NCI-H748 treated with DMSO at 0.1 percent for 48 hours (cell line): ENCODE results near the gene ERCC6L2.

Experiments
- DNase-seq: peaks from one replicate; lab custom pipeline; 2025; lab: John Stamatoyannopoulos, UW

ERCC6L2 gene

DNA sequence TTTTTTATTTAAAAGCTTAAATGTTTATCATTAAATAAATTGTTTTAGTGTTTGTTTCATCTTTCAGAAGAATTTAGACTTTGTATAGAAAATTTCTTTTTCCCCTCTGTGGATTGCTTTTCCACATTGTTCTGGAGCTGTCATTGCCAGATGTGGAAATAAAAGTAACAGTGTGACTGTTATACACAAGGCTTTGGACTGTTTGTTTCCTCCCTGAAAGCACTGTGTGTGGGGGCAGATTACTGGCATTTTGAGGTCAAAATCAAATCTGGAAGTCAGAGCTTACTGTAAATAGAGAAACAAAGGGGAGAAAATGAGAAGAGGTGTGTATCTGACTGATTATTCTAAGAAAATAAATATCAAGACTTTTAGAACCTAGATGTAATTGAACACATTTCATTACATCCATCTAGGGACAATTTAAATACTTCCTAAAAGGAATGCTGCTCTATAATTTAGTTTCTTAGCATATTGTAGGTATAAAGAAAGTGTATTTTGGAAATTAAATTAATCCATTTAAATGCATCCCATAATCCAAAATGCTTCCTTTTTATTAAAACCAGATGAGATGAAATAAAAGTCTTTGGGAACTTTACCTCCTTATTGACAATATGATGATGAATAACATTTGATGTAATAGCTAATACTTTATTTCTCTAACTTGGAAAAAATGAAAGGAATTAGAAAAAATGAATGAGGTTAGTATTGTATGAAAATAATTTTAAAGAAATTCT, 51.9 kb downstream of the ERCC6L2 start:
- DNase-seq: no peak

DNA sequence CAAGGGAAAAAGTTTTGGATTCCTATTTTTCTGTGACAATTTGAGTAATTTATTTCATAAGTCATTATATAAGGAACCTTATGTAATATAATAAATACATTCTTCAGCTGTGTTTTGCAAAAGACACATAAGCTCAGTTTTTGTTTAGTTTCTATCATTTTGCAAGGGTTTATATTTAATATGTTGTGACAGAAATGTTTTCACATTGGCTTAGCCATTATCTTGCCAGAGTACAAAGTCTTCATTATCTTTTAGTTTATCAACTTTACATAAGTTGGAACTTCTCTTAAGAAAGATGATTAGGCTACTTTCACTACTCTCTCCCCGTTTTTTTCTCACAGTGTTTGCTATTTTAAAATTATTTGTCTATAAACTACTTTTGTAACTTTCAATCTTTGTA, 54.8 kb downstream of the ERCC6L2 start:
- DNase-seq: no peak

- no peak for DNase-seq
Measured at GRCh38 chr9:95935861-95936578, 60.5 kb downstream of the ERCC6L2 start.

- no peak for DNase-seq
Measured at GRCh38 chr9:95936579-95937075, 61.1 kb downstream of the ERCC6L2 start.

GRCh38 chr9:95937131-95937530, 61.6 kb downstream of the ERCC6L2 start:
- no peak for DNase-seq

GRCh38 chr9:95938724-95939123, 63.2 kb downstream of the ERCC6L2 start:
- no peak for DNase-seq

- DNase-seq: no peak
Measured at GRCh38 chr9:95939472-95939871, 64.0 kb downstream of the ERCC6L2 start.

GRCh38 chr9:95940265-95940664, 64.8 kb downstream of the ERCC6L2 start:
- no peak for DNase-seq

DNA sequence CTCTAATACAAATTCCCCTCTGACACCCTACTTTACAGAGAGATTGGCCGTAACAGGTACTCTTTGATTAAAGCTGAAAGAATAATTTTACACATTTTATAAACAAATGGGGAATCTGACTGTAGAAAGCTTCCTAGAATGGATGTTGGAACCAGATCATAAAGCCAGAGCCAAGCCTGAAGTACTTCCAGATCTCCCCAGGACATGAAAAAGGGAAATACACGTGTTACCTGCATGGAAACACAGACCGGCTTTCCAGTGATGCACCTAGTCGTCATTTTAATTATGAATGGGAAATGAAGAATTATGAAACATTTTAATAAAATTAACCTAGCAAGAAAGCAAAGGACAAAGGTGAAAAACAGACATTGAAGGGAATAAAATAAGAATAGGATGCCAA, 66.5 kb downstream of the ERCC6L2 start:
- no peak for DNase-seq

- no peak for DNase-seq
Measured at GRCh38 chr9:95947118-95947517, 71.6 kb downstream of the ERCC6L2 start.

DNA sequence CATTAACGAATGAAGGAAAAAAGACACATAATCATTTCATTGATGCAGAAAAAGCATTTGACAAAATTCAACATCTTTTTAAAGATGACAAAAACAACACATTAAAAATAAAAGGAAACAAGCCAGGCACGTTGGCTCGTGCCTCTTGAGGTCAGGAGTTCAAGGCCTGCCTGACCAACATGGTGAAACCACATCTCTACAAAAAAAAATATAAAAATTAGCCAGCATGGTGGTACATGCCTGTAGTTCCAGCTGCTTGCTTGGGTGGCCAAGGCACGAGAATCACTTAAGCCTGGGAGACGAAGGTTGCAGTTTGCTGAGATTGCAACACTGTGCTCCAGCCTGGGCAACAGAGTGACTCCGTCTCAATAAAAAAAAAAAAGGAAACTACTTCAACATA, 77.0 kb downstream of the ERCC6L2 start:
- DNase-seq: no peak

- no peak for DNase-seq
Measured at GRCh38 chr9:95953986-95954385, 78.5 kb downstream of the ERCC6L2 start.

DNA sequence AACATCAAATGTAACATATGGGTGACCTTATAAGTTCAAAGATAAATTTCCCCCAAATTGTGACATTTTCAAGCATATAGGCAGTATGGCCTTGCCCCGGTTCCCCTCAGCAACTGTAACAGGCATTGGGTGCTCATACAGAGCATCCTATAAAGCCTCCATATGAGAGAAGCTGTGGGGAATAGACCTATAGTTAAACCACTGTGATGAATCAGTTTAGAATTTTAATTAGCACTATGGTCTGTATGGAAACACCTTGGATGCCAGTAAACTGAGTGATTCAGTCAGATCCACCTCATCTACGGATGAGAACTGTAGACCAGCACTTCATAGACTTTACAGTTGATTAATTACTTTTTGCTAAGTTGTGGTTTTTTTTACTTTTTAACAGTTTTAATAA, 79.4 kb downstream of the ERCC6L2 start:
- DNase-seq: no peak

DNA sequence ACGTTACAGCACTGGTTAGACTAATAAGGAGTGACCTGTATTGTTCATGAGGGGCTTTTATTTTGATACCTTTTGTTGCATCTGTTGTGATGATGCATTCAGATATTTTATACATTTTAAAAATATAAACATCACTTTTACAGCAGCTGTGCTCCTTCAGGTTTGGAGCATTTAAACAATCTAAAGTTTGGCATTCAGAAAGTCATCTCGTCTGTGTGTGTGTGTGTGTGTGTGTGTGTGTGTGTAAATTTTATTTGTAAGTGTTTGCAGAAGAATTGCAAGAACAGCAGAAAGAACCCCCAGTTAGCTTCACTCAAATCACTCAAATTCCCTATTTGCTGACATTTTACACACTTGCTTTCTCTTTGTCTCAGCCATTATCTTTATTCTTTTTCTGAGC, 87.4 kb downstream of the ERCC6L2 start:
- DNase-seq: no peak

DNA sequence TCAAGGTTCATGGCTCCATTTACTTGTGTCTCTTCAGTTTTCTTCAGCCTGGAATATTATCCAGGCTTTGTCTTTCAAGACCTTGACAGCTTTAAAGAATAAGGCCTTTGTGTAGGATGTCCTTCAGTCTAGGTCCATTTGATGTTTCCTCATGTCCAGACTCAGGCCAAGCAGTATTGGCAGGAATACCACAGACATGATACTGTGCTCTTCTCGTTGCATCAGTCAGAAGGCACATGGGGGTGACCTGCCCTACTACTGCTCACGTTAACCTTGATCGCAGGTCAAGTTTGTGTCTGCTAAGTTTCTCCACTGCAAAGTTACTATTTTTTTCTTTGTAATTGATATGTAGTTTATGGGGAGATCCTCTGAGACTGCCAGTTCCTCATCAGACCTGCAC, 88.2 kb downstream of the ERCC6L2 start:
- no peak for DNase-seq

DNA sequence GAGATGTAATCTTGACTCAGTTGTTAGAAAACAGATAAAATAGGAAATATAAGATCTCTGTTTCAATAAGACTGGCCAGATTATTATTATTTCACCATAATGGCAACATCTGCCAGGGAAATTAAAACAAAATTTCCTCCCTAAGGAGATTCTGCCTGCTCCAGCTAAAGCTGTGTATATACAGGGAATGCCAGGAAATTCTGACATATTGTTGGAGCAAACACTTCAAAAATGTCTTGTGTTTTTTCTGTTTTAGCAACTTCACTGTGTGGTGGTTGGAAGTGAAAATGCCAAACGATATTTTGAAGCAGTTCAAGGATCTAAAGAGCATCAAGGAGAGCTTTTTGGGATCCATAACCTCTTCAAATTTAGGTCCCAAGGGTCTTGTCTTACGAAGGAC, 90.8 kb downstream of the ERCC6L2 start:
- no peak for DNase-seq

DNA sequence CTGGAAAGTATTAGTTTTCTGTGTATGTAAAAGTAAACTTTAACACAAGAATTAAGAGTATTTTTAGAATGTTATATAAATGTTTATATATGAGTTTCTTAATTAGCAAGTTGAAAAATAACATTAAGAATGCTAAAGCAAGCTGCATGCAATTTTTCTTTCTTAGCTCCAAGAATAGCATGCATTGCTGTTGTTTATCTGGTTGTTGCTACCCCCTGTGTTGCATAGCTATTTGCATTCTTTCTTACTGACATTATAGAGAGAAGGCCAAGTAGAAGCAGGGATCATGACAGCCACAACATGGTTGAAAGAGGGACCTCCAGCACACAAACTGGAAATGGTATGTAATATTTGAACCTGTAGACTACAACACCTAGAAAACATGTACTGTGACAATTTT, 94.8 kb downstream of the ERCC6L2 start:
- no peak for DNase-seq

GRCh38 chr9:95971815-95972214, 96.3 kb downstream of the ERCC6L2 start:
- no peak for DNase-seq

DNA sequence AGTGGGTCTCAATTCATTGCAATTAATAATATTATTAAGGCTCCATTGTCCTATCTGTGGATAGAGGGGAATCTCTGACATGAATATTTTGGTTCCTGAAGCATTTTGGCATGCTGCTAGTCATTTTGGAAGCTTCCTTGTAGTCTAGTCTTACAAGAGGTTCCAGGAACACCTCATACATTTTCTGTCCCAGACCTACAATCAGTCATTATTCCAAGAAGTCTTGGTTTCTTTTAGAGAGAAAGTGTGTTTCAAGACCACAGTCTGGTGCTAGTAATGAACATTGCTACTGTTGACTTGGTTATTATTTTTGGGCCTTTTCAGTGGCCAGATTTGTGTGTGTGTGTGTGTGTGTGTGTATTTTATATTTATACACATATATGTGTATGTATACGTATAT, 98.9 kb downstream of the ERCC6L2 start:
- DNase-seq: no peak

DNA sequence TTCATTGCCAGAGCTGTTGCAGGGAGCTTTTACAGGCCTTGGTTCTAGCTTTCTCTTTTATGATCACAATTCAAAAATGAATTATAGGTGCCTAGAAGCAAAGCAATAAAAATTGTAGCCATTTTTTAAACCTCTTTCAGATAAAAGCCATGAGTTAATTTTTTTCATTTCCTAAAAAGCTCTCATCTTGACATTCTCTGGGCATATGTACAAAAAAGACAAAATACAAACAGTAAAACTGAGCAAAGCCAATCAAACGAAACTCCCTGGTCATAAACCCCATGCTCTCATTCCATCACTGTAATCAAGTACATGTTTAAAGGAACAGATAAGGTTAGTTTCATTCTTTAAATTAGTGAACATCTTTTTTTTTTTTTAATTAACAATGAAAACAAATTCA, 101.9 kb downstream of the ERCC6L2 start:
- DNase-seq: no peak

GRCh38 chr9:95978106-95978505, 102.6 kb downstream of the ERCC6L2 start:
- DNase-seq: no peak

- DNase-seq: no peak
Measured at GRCh38 chr9:95979446-95979845, 104.0 kb downstream of the ERCC6L2 start.

DNA sequence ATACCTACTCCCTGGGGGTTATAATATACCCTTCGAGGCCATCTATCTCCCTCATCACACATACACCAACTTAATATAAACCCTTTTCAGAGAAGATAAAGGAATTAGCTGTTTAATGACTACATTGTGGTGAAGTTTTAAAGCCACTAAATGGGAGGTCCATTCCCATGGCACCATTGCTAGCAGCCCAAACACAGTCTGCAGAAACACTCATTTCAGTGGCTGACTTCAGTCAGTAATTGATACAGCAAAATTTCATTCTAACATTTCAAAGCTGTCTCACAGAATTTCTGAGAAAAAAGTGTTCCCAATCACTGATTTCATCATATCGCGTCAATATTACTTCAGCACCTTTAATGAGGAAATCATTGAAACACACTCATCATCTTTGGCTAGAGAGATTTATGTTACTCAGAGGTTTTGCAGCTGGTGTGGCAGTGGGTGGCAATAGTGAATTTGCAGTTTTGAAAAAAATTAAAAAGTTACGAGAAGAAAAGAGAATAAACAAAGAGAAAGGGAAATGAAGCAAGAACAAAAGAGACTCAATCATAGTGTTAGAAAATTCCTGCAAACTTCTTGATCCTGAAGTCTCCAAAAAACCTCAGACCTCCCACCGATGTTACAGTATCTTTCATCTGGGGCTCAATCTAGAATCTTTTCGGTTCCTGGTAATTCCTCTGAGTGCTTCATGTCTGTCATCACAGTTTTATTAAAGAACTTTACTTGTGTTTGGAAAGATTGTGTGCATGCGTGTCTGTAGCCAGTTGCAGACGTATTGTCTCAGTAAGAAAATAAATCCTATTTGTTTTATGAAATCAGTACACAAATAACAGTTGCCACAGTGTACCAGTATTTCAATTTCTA, 105.0 kb downstream of the ERCC6L2 start:
- no peak for DNase-seq
